GM18517 (cell line): Measurements from ENCODE around the gene GZF1.
"Not testable (repeated sequence)": the region's sequence is repeated elsewhere in the genome, so short reads cannot be mapped to it uniquely, and the experiment has no call there.

Source experiments
- ATAC-seq: cut with Tn5 transposase; IDR thresholded peaks from one replicate; pipeline ENCODE4 v1.9.1; 2021; ENCODE audit warnings: mild to moderate bottlenecking, moderate library complexity; ENCODE audit not compliant: unreplicated experiment

The GZF1 gene

GRCh38 chr20:23344336-23344735 lies 17.6 kb upstream of the GZF1 start:
- ATAC-seq: no peak

GRCh38 chr20:23346002-23346401 lies 16.0 kb upstream of the GZF1 start:
- ATAC-seq: no peak

- ATAC-seq: no peak
Measured at GRCh38 chr20:23347791-23348190, 14.2 kb upstream of the GZF1 start.

DNA sequence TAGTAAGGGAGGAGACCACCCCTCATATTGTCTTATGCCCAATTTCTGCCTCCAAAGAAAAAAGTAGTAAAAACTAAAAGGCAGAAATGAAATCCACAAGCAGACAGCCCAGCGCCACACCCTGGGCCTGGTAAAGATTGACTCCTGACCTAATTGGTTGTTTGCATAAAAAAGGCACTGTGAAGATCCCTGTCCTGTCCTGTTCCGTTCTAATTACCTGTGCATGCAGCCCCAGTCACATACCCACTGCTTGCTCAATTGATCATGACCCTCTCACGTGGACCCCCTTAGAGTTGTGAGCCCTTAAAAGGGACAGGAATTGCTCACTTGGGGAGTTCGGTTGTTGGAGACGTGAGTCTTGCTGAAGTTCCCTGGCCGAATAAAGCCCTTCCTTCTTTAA lies 13.5 kb upstream of the GZF1 start:
- ATAC-seq: not testable (repeated sequence)

GRCh38 chr20:23349338-23350195 lies 12.4 kb upstream of the GZF1 start:
- ATAC-seq: peak; percentile 20

- ATAC-seq: peak; percentile 80
Measured at GRCh38 chr20:23350196-23350903, 11.6 kb upstream of the GZF1 start, which contains the start of gene NXT1. Gene NXT1 (plus strand): TSS chr20:23350791. CDS start chr20:23354042, 3,251 bp downstream.

- peak; percentile 26 for ATAC-seq
Measured at GRCh38 chr20:23350904-23351838, 10.8 kb upstream of the GZF1 start.

- no peak for ATAC-seq
Measured at GRCh38 chr20:23356203-23356602, 5.8 kb upstream of the GZF1 start.

- ATAC-seq: peak; percentile 51
Measured at GRCh38 chr20:23357767-23358562, 4.0 kb upstream of the GZF1 start.

DNA sequence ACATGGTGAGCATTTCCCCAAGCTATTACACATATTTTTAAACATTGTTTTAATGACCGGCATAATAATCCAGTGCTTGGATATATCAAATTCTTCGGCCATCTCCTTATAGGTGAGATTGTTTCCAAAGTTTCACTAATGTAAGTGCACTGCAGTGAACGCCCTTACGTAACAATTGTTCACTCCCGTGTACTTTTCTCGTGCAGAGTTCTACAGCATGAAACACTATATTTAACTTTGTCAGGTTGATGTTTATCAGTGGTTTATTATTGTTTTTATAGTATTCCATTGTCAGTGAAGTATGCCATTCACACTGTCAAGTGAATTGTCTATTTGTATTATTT lies 3.4 kb upstream of the GZF1 start:
- no peak for ATAC-seq

DNA sequence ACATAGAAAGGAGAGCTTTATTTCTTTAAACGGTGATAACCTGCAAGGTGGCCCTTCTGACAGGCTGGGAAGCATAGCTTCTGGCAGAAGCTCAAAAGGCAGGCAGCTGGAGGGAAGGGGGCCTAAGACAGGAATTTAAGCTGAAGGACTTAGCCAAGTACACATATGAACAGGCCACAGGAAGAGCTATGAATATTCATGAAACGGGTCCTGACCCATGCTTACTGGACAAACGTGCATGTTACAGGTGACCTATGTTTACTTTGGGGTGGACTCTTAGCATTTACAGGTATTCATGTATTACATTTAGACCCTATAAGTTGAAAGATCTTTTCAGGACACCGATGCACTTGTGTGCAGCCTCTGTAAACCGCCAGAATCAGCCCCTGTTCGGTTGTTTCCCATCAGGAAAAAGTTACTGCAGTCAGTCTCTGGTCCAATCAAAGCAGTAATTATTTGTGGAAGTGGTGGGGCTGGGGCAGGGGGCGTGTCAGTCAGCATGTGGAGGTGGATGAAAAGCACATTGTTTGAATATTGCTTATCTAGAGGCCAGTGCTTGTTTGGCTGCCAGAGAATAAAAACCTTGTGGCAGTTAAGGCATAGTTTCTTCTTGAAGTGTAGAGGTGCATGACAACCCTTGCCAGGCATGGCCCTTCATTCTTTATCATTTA lies 2.9 kb upstream of the GZF1 start:
- no peak for ATAC-seq

GRCh38 chr20:23360531-23360930 lies 1.5 kb upstream of the GZF1 start:
- no peak for ATAC-seq

- no peak for ATAC-seq
Measured at GRCh38 chr20:23361119-23361475, 885 bp upstream of the GZF1 start.

- ATAC-seq: peak; percentile 7
Measured at GRCh38 chr20:23362392-23363256, 642 bp downstream of the GZF1 start.

DNA sequence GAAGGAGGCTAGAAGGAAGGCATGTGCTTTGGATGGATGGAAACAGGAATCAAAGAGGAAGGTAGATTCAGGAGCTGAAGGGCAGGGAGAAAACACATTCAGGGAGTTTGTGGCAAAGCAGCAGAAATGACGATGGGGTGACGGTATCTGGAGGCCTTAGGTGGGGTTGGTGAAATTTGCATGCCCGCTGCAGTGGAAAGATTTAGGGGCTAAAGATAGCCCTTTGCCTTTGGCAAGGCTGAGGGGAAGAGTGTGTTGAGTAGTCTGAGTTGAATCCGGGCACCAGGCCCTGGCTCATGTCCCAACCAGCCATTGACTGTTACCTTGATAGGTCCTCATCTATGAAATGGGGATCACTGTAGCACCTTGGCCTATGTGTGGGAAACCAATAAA lies 1.3 kb downstream of the GZF1 start:
- no peak for ATAC-seq

DNA sequence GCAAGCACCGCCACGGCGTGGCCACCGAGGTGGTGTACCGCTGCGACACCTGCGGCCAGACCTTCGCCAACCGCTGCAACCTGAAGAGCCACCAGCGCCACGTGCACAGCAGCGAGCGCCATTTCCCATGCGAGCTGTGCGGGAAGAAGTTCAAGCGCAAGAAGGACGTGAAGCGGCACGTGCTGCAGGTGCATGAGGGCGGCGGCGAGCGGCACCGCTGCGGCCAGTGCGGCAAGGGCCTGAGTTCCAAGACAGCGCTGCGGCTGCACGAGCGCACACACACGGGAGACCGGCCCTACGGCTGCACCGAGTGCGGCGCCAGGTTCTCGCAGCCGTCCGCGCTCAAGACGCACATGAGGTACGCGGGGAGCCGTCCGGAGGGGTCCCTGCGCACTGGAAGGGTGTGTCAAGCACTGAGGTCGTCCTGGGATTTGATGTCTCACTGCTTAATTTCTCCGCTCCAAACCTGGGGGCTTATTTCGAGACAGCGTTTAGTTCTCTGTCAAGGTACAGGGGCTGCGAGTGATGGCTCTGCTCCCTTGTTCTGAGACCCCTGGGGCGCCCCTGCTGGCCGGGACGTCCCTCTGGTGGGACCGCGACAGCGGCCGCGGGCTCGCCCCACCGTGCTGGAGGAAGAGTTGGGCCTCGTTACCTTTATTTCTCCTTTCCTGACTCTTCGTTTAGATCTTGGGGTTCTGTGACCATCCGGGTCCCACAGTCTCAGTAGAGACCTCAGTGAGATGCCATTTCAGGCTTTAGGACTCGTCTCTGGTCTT lies 3.6 kb downstream of the GZF1 start:
- no peak for ATAC-seq

GRCh38 chr20:23366384-23366783 lies 4.4 kb downstream of the GZF1 start:
- no peak for ATAC-seq

DNA sequence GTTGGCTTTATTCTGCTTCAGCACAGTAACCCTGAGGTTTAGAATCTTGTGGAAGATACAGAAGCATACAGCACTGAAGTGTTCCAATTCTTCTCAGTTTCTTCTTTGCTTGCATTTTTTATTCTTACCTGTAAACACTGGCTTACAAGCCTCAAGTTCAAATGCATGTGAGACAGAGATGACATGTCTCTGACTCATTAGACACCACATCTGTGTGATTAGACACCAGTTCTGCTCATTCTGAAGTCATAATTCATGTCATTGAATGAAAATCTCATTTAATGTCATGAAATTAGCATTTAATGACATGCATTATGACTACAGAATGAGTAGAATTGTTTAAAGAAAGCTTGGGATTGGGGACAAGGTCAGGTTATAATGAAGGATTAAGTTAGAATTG lies 5.8 kb downstream of the GZF1 start:
- ATAC-seq: no peak
